Measurements from ENCODE around the gene SIGLEC5.

Gene SIGLEC5

GRCh38 chr19:51627491-51628138 is 2.6 kb downstream of the SIGLEC5 start:
- no peak for DNase-seq

- no peak for DNase-seq
These were observed 3.5 kb downstream of the SIGLEC5 start for GRCh38 chr19:51626675-51627074.

GRCh38 chr19:51621178-51621577 is 9.0 kb downstream of the SIGLEC5 start:
- no peak for DNase-seq

- no peak for DNase-seq
These were observed 14.2 kb downstream of the SIGLEC5 start for GRCh38 chr19:51615991-51616390.

- no peak for DNase-seq
These were observed 15.4 kb downstream of the SIGLEC5 start for GRCh38 chr19:51614789-51615188.

- DNase-seq: no peak
These were observed 19.6 kb downstream of the SIGLEC5 start for GRCh38 chr19:51610576-51610975.

GRCh38 chr19:51607920-51608562 is 22.2 kb downstream of the SIGLEC5 start:
- DNase-seq: no peak

- DNase-seq: no peak
These were observed 23.1 kb downstream of the SIGLEC5 start for GRCh38 chr19:51607077-51607476.

- DNase-seq: no peak
These were observed 27.9 kb downstream of the SIGLEC5 start for GRCh38 chr19:51602189-51602854.

GRCh38 chr19:51600940-51601580 is 29.1 kb downstream of the SIGLEC5 start:
- no peak for DNase-seq

- DNase-seq: no peak
These were observed 31.1 kb downstream of the SIGLEC5 start for GRCh38 chr19:51599084-51599483.

- no peak for DNase-seq
These were observed 31.9 kb downstream of the SIGLEC5 start for GRCh38 chr19:51598159-51598915.

GRCh38 chr19:51595190-51596175 is 34.7 kb downstream of the SIGLEC5 start:
- no peak for DNase-seq

GRCh38 chr19:51594774-51595109 is 35.5 kb downstream of the SIGLEC5 start:
- DNase-seq: no peak

GRCh38 chr19:51593969-51594773 is 36.0 kb downstream of the SIGLEC5 start:
- peak; percentile 94 for DNase-seq

GRCh38 chr19:51593138-51593890 is 36.9 kb downstream of the SIGLEC5 start:
- no peak for DNase-seq

GRCh38 chr19:51592521-51592920 is 37.7 kb downstream of the SIGLEC5 start:
- DNase-seq: no peak

GRCh38 chr19:51590441-51590840 is 39.8 kb downstream of the SIGLEC5 start:
- no peak for DNase-seq

GRCh38 chr19:51589511-51589910 is 40.7 kb downstream of the SIGLEC5 start:
- no peak for DNase-seq
